T-cell (primary cell): ENCODE measurements around the gene MMADHC. TPM values are rescaled to one million over a fixed set of nuclear protein-coding genes. Genes with fewer than 3 reads are reported as not detected.

ENCODE experiments used
- ATAC-seq, 4 experiments: fragments of 200-7000 bp in 3 of 4; fragments of 150-1000 bp in 1 of 4; cut with Tn5 transposase; replicated peaks in 1 of 4; 1 replicate in 3 of 4; 2 replicates in 1 of 4; pipeline ENCODE4 v1.10.0; 2021; ENCODE audit warnings: moderate library complexity in 3 of 4, mild to moderate bottlenecking in 2 of 4, moderate number of reproducible peaks in 1 of 4
- CTCF ChIA-PET, 2 donors: fragments of 300-600 bp; sonication (Branson Sonifier 250); formaldehyde crosslinking; loops; one replicate each; lab custom pipeline; 2022; ENCODE audit warnings: antibody characterized with exemption in 2 of 2; lab: Charles Lee
- POLR2A ChIA-PET, 2 donors: fragments of 300-600 bp; sonication (Branson Sonifier 250); formaldehyde crosslinking; loops; one replicate each; lab custom pipeline; 2022; ENCODE audit warnings: antibody characterized with exemption in 2 of 2; lab: Charles Lee
- DNase-seq, 35 experiments: peaks; one replicate each; pipeline versions ENCODE4 v3.0.0 to v3.0.0-alpha.2; 2013 to 2023
- H3K27ac ChIP-seq: one replicate; pipeline ENCODE4 v1.5.1; 2013; ENCODE audit warnings: low read length
- H3K27me3 ChIP-seq, 2 experiments: replicated peaks in 1 of 2; 1 replicate in 1 of 2; 2 replicates in 1 of 2; pipeline versions ENCODE4 v1.6.1 to v1.7.0; 2013; ENCODE audit warnings: low read length in 1 of 2, mixed read lengths in 1 of 2; ENCODE audit not compliant: control insufficient read depth in 2 of 2, insufficient read depth in 2 of 2; ENCODE audit errors: extremely low read depth in 1 of 2
- H3K36me3 ChIP-seq, 2 donors: 1 replicate in 1 of 2; 2 replicates in 1 of 2; pipeline versions ENCODE4 v1.6.1 to v1.7.0; 2013; ENCODE audit warnings: low read length in 1 of 2; ENCODE audit not compliant: control insufficient read depth in 2 of 2, insufficient read depth in 1 of 2; ENCODE audit errors: extremely low read depth in 1 of 2
- H3K4me1 ChIP-seq, 2 experiments: 1 replicate in 1 of 2; 2 replicates in 1 of 2; pipeline versions ENCODE4 v1.6.1 to v1.7.0; 2013; ENCODE audit warnings: low read length in 2 of 2, mixed read lengths in 1 of 2; ENCODE audit not compliant: insufficient read depth in 2 of 2, control insufficient read depth in 1 of 2; ENCODE audit errors: extremely low read depth in 1 of 2
- H3K4me3 ChIP-seq, 2 donors: 1 replicate in 1 of 2; 2 replicates in 1 of 2; pipeline versions ENCODE4 v1.5.1 to v1.7.0; 2013; ENCODE audit warnings: mild to moderate bottlenecking in 2 of 2, low read length in 1 of 2, moderate library complexity in 1 of 2; ENCODE audit not compliant: control insufficient read depth in 1 of 2; ENCODE audit errors: extremely low read depth in 1 of 2
- H3K9me3 ChIP-seq: 2 replicates; pipeline ENCODE4 v1.7.0; 2013
- H3K27ac Mint-ChIP-seq, 2 donors: one replicate each; pipeline ENCODE4 v1.8.0; 2020 to 2021; ENCODE audit warnings: mild to moderate bottlenecking in 2 of 2, mixed read lengths in 2 of 2
- H3K27me3 Mint-ChIP-seq, 2 donors: one replicate each; pipeline ENCODE4 v1.8.0; 2021 to 2022; ENCODE audit warnings: mixed read lengths in 2 of 2
- H3K36me3 Mint-ChIP-seq: one replicate; pipeline ENCODE4 v1.8.0; 2021; ENCODE audit warnings: mixed read lengths
- H3K4me1 Mint-ChIP-seq, 3 donors: one replicate each; pipeline ENCODE4 v1.8.0; 2020 to 2022; ENCODE audit warnings: mixed read lengths in 3 of 3, mild to moderate bottlenecking in 1 of 3
- H3K4me3 Mint-ChIP-seq, 3 donors: one replicate each; pipeline ENCODE4 v1.8.0; 2020 to 2022; ENCODE audit warnings: mild to moderate bottlenecking in 3 of 3, mixed read lengths in 3 of 3, moderate library complexity in 3 of 3
- H3K9me3 Mint-ChIP-seq, 3 donors: one replicate each; pipeline ENCODE4 v1.8.0; 2020 to 2022; ENCODE audit warnings: mixed read lengths in 3 of 3
- WGBS: methylation state at CpG from one replicate; pipeline ENCODE4 v1.1.5; 2013; ENCODE audit warnings: missing lambda C conversion rate; ENCODE audit not compliant: insufficient coverage; 5-methylcytosine and 5-hydroxymethylcytosine counted together
- total RNA-seq, 35 experiments: library from RNA in 6 of 35; stranded (reverse) in 6 of 35; fragments of 120-200 nt in 1 of 35; gene quantifications; one replicate each; pipeline versions ENCODE4 v1.2.1 to v1.2.4 and lab custom pipeline; 2013 to 2026

Gene MMADHC
- total RNA-seq, 5 donors from 2014 or later (not counting 1 experiment from before 2014, with no cell fraction given) = 56.8 to 65.0 (median 61.4) TPM

GRCh38 chr2:149597050-149597667 lies 9.6 kb upstream of the MMADHC start:
- Mint-ChIP-seq H3K4me1 (peaks cover 17 to 21% (median 17%) of the 10 kb centered on the region in 3 donors), H3K36me3 (no peaks in the 10 kb centered on the region), H3K27me3 (peaks cover 13 to 18% of the 10 kb centered on the region in 2 donors), H3K27ac (peak overlapping the region in 1 of 2 donors; percentile 79), H3K4me3 (peak overlapping the region in 1 of 3 donors; percentile 10), H3K9me3 (no peaks in the 10 kb centered on the region)
- Histone ChIP-seq H3K27me3 (no peaks in the 10 kb centered on the region), H3K9me3 (no peaks in the 10 kb centered on the region), H3K27ac (no peak overlapping the region), H3K4me1 (peaks cover 0 to 7% of the 10 kb centered on the region in 2 experiments), H3K36me3 (no peaks in the 10 kb centered on the region), H3K4me3 (no peak overlapping the region)
- peak in 2 of 4 experiments; percentile 13 for ATAC-seq
- WGBS = 46% methylated on average over 3 of the region's 7 CpGs
- ChIA-PET POLR2A (interaction anchor here in 1 of 2 donors (0.6 to 1.4 kb wide), 2 partner anchors 10 to 180 kb away, joined by 3 to 4 read pairs; no protein-coding TSS in a partner anchor), CTCF (interaction anchor here (0.6 to 3.4 kb wide), 10 partner anchors 10 to 1643 kb away, joined by 3 to 22 read pairs (median 7); partner anchors contain the start of gene MMADHC (in 1 of the 2))
- no peak for DNase-seq

- 96% methylated on average over 4 of the region's 7 CpGs for WGBS
- no peaks in the 10 kb centered on the region for H3K9me3 Mint-ChIP-seq
- H3K4me3 Mint-ChIP-seq = no peak overlapping the region
- POLR2A ChIA-PET = no interaction called here
- no peak overlapping the region for H3K27ac ChIP-seq
- H3K36me3 ChIP-seq = no peaks in the 10 kb centered on the region
- H3K36me3 Mint-ChIP-seq = no peaks in the 10 kb centered on the region
- DNase-seq (no peak), ATAC-seq (no peak)
- H3K4me3 ChIP-seq = no peak overlapping the region
- H3K27me3 Mint-ChIP-seq = peaks cover 18 to 24% of the 10 kb centered on the region in 2 donors
- peaks cover 0 to 7% of the 10 kb centered on the region in 2 experiments for H3K4me1 ChIP-seq
- no peak overlapping the region for H3K27ac Mint-ChIP-seq
- peaks cover 11 to 16% (median 12%) of the 10 kb centered on the region in 3 donors for H3K4me1 Mint-ChIP-seq
- CTCF ChIA-PET = interaction anchor here (0.8 to 3.4 kb wide), 8 partner anchors 10 to 1644 kb away, joined by 3 to 22 read pairs (median 8); partner anchors contain the start of gene MMADHC (in 1 of the 2)
- H3K27me3 ChIP-seq = no peaks in the 10 kb centered on the region
- H3K9me3 ChIP-seq = no peaks in the 10 kb centered on the region
Observed at GRCh38 chr2:149596471-149596870, 8.9 kb upstream of the MMADHC start.

GRCh38 chr2:149595056-149595963 lies 7.7 kb upstream of the MMADHC start:
- Mint-ChIP-seq H3K27ac (no peak overlapping the region), H3K36me3 (no peaks in the 10 kb centered on the region), H3K4me3 (no peak overlapping the region), H3K4me1 (peaks cover 7 to 11% (median 7%) of the 10 kb centered on the region in 3 donors), H3K9me3 (no peaks in the 10 kb centered on the region), H3K27me3 (peaks cover 19 to 28% of the 10 kb centered on the region in 2 donors)
- ATAC-seq = no peak
- no peaks in the 10 kb centered on the region for H3K27me3 ChIP-seq
- H3K36me3 ChIP-seq = no peaks in the 10 kb centered on the region
- no CpG with 5 or more reads among the region's 1 CpG for whole genome bisulfite sequencing
- CTCF ChIA-PET = interaction anchor here (0.6 to 3.0 kb wide), 8 partner anchors 9 to 1844 kb away, joined by 3 to 18 read pairs (median 3); partner anchors contain the start of gene RIF1 (in 1 of the 2)
- POLR2A ChIA-PET = no interaction called here
- peaks cover 0 to 7% of the 10 kb centered on the region in 2 experiments for H3K4me1 ChIP-seq
- no peak overlapping the region for H3K27ac ChIP-seq
- no peaks in the 10 kb centered on the region for H3K9me3 ChIP-seq
- H3K4me3 ChIP-seq = no peak overlapping the region
- DNase-seq = no peak

GRCh38 chr2:149594411-149594810 lies 6.8 kb upstream of the MMADHC start:
- no peaks in the 10 kb centered on the region for H3K36me3 Mint-ChIP-seq
- ATAC-seq = no peak
- peaks cover 7 to 11% (median 7%) of the 10 kb centered on the region in 3 donors for H3K4me1 Mint-ChIP-seq
- peaks cover 28 to 37% of the 10 kb centered on the region in 2 donors for H3K27me3 Mint-ChIP-seq
- Histone ChIP-seq H3K9me3 (no peaks in the 10 kb centered on the region), H3K27ac (no peak overlapping the region), H3K27me3 (no peaks in the 10 kb centered on the region), H3K4me3 (no peak overlapping the region), H3K36me3 (no peaks in the 10 kb centered on the region), H3K4me1 (peaks cover 0 to 7% of the 10 kb centered on the region in 2 experiments)
- no peak overlapping the region for H3K4me3 Mint-ChIP-seq
- ChIA-PET POLR2A (interaction anchor here in 1 of 2 donors (0.6 kb wide), 1 partner anchor 13 kb away, joined by 3 read pairs; no protein-coding TSS in a partner anchor), CTCF (interaction anchor here (0.6 to 1.1 kb wide), 4 partner anchors 1457 to 1845 kb away, joined by 3 read pairs; no protein-coding TSS in a partner anchor)
- H3K9me3 Mint-ChIP-seq = no peaks in the 10 kb centered on the region
- 79% methylated on average over 2 of the region's 2 CpGs for WGBS
- H3K27ac Mint-ChIP-seq = no peak overlapping the region
- DNase-seq = no peak

GRCh38 chr2:149587950-149588487 lies 444 bp upstream of the MMADHC start:
- H3K27ac ChIP-seq = peak overlapping the region; percentile 96
- H3K4me3 Mint-ChIP-seq = peak overlapping the region; percentile 96 to 99 (median 99)
- CTCF ChIA-PET = interaction anchor here in 1 of 2 donors (0.9 to 1.5 kb wide), 2 partner anchors 14 to 17 kb away, joined by 3 to 6 read pairs; no protein-coding TSS in a partner anchor

More at GRCh38 chr2:149587950-149588487, 444 bp upstream of the MMADHC start:
- Histone ChIP-seq H3K9me3 (no peaks in the 10 kb centered on the region), H3K27me3 (no peaks in the 10 kb centered on the region), H3K4me1 (peaks cover 8 to 24% of the 10 kb centered on the region in 2 experiments), H3K36me3 (peaks cover 0 to 10% of the 10 kb centered on the region in 2 donors), H3K4me3 (peak overlapping the region; percentile 97 to 100)
- H3K27me3 Mint-ChIP-seq = peaks cover 24 to 29% of the 10 kb centered on the region in 2 donors
- 87% methylated on average over 3 of the region's 10 CpGs for whole genome bisulfite sequencing
- H3K9me3 Mint-ChIP-seq = no peaks in the 10 kb centered on the region
- ATAC-seq (peak in 1 of 4 experiments; percentile 24), DNase-seq (no peak)
- POLR2A ChIA-PET = interaction anchor here in 1 of 2 donors (1.7 kb wide), 1 partner anchor 14 kb away, joined by 5 read pairs; no protein-coding TSS in a partner anchor
- peaks cover 20% of the 10 kb centered on the region for H3K36me3 Mint-ChIP-seq
- peaks cover 37 to 51% (median 44%) of the 10 kb centered on the region in 3 donors for H3K4me1 Mint-ChIP-seq
- H3K27ac Mint-ChIP-seq = peak overlapping the region; percentile 96 to 99
